Measurements from ENCODE around the gene AGK.

AGK gene

GRCh38 chr7:141551094-141551781 lies at the start of gene AGK:
AGK (plus strand) TSS chr7:141551410; CDS start chr7:141555467, 4,057 bp downstream.
- in situ Hi-C loops (cut with HindIII; ENCODE audit: low pct_ligation_motif_present, low pct_unique_long_range_greater_than_20kb, low sequenced_read_pairs), result no loop called here
- DNase-seq, result peak; percentile 90

- no peak for DNase-seq
- in situ Hi-C loops (cut with HindIII; ENCODE audit: low pct_ligation_motif_present, low pct_unique_long_range_greater_than_20kb, low sequenced_read_pairs), result no loop called here
Measured at GRCh38 chr7:141501451-141501850, 49.8 kb upstream of the AGK start.

GRCh38 chr7:141511316-141511675 lies 39.9 kb upstream of the AGK start:
- DNase-seq, result no peak
- in situ Hi-C loops (cut with HindIII; ENCODE audit: low pct_ligation_motif_present, low pct_unique_long_range_greater_than_20kb, low sequenced_read_pairs), result no loop called here

GRCh38 chr7:141511676-141512396 lies 39.4 kb upstream of the AGK start:
- in situ Hi-C loops (cut with HindIII; ENCODE audit: low pct_ligation_motif_present, low pct_unique_long_range_greater_than_20kb, low sequenced_read_pairs), result no loop called here
- DNase-seq, result no peak

GRCh38 chr7:141512597-141512996 lies 38.6 kb upstream of the AGK start:
- in situ Hi-C loops (cut with HindIII; ENCODE audit: low pct_ligation_motif_present, low pct_unique_long_range_greater_than_20kb, low sequenced_read_pairs), result no loop called here
- no peak for DNase-seq

GRCh38 chr7:141513720-141514119 lies 37.5 kb upstream of the AGK start:
- no peak for DNase-seq
- in situ Hi-C loops (cut with HindIII; ENCODE audit: low pct_ligation_motif_present, low pct_unique_long_range_greater_than_20kb, low sequenced_read_pairs), result no loop called here

- DNase-seq, result no peak
- in situ Hi-C loops (cut with HindIII; ENCODE audit: low pct_ligation_motif_present, low pct_unique_long_range_greater_than_20kb, low sequenced_read_pairs), result no loop called here
Measured at GRCh38 chr7:141515941-141516340, 35.3 kb upstream of the AGK start.

GRCh38 chr7:141519623-141520022 lies 31.6 kb upstream of the AGK start:
- DNase-seq, result no peak
- in situ Hi-C loops (cut with HindIII; ENCODE audit: low pct_ligation_motif_present, low pct_unique_long_range_greater_than_20kb, low sequenced_read_pairs), result no loop called here

- in situ Hi-C loops (cut with HindIII; ENCODE audit: low pct_ligation_motif_present, low pct_unique_long_range_greater_than_20kb, low sequenced_read_pairs), result no loop called here
- no peak for DNase-seq
Measured at GRCh38 chr7:141522657-141523342, 28.4 kb upstream of the AGK start.

- in situ Hi-C loops (cut with HindIII; ENCODE audit: low pct_ligation_motif_present, low pct_unique_long_range_greater_than_20kb, low sequenced_read_pairs), result no loop called here
- no peak for DNase-seq
Measured at GRCh38 chr7:141525973-141526514, 25.2 kb upstream of the AGK start.

- in situ Hi-C loops (cut with HindIII; ENCODE audit: low pct_ligation_motif_present, low pct_unique_long_range_greater_than_20kb, low sequenced_read_pairs), result no loop called here
- DNase-seq, result no peak
Measured at GRCh38 chr7:141527076-141527475, 24.1 kb upstream of the AGK start.

- DNase-seq, result no peak
- in situ Hi-C loops (cut with HindIII; ENCODE audit: low pct_ligation_motif_present, low pct_unique_long_range_greater_than_20kb, low sequenced_read_pairs), result no loop called here
Measured at GRCh38 chr7:141528399-141528798, 22.8 kb upstream of the AGK start.

- DNase-seq, result peak; percentile 84
- in situ Hi-C loops (cut with HindIII; ENCODE audit: low pct_ligation_motif_present, low pct_unique_long_range_greater_than_20kb, low sequenced_read_pairs), result no loop called here
Measured at GRCh38 chr7:141533149-141533949, 17.9 kb upstream of the AGK start.

GRCh38 chr7:141534757-141535737 lies 16.2 kb upstream of the AGK start:
- no peak for DNase-seq
- in situ Hi-C loops (cut with HindIII; ENCODE audit: low pct_ligation_motif_present, low pct_unique_long_range_greater_than_20kb, low sequenced_read_pairs), result no loop called here

GRCh38 chr7:141537906-141538305 lies 13.3 kb upstream of the AGK start:
- in situ Hi-C loops (cut with HindIII; ENCODE audit: low pct_ligation_motif_present, low pct_unique_long_range_greater_than_20kb, low sequenced_read_pairs), result no loop called here
- DNase-seq, result no peak

GRCh38 chr7:141541375-141541774 lies 9.8 kb upstream of the AGK start:
- DNase-seq, result no peak

GRCh38 chr7:141544831-141545230 lies 6.4 kb upstream of the AGK start:
- in situ Hi-C loops (cut with HindIII; ENCODE audit: low pct_ligation_motif_present, low pct_unique_long_range_greater_than_20kb, low sequenced_read_pairs), result no loop called here
- no peak for DNase-seq

More at GRCh38 chr7:141541375-141541774, 9.8 kb upstream of the AGK start:
- in situ Hi-C loops (cut with HindIII; ENCODE audit: low pct_ligation_motif_present, low pct_unique_long_range_greater_than_20kb, low sequenced_read_pairs), result no loop called here

- no peak for DNase-seq
- in situ Hi-C loops (cut with HindIII; ENCODE audit: low pct_ligation_motif_present, low pct_unique_long_range_greater_than_20kb, low sequenced_read_pairs), result no loop called here
Measured at GRCh38 chr7:141549582-141549981, 1.6 kb upstream of the AGK start.
